Peyer's patch (tissue), 4 donors: ENCODE data around the gene GPR55.

Experiments
- POLR2A ChIP-seq, 2 donors: fragments of 450-650 bp; IDR thresholded peaks; one replicate each; pipeline ENCODE4 v1.5.1; 2017; ENCODE audit warnings: antibody characterized with exemption in 2 of 2, mild to moderate bottlenecking in 2 of 2, moderate library complexity in 2 of 2
- TF ChIP-seq, protein P1 (sequence below), 6 experiments: fragments of 450-650 bp in 4 of 6; fragments of 200-600 bp in 2 of 6; sonication (generic) in 1 of 6; IDR thresholded peaks; one replicate each; pipeline ENCODE4 v1.5.1; 2017 to 2019; ENCODE audit warnings: antibody characterized with exemption in 6 of 6, mild to moderate bottlenecking in 3 of 6, moderate library complexity in 1 of 6

DNA sequence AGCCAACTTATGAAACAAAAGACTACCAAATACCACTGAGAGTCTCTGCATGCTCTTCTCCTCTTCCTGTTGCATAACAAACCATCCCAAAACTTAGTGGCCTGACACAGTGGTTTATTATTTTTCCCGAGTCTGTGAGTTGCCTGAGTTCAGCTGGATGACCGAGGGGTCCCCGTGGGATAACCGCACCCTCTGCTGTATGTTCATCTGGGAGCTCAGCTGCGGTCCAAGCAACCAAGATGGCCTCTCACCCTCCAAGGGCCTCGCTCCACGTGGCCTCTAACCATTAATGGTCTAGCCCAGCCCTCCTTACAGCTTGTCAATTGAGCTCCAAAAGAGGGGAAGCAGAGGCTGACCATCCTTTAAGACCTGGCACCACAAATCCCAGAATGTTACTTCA is 43.2 kb downstream of the GPR55 start:
- TF ChIP-seq, protein P1, sequence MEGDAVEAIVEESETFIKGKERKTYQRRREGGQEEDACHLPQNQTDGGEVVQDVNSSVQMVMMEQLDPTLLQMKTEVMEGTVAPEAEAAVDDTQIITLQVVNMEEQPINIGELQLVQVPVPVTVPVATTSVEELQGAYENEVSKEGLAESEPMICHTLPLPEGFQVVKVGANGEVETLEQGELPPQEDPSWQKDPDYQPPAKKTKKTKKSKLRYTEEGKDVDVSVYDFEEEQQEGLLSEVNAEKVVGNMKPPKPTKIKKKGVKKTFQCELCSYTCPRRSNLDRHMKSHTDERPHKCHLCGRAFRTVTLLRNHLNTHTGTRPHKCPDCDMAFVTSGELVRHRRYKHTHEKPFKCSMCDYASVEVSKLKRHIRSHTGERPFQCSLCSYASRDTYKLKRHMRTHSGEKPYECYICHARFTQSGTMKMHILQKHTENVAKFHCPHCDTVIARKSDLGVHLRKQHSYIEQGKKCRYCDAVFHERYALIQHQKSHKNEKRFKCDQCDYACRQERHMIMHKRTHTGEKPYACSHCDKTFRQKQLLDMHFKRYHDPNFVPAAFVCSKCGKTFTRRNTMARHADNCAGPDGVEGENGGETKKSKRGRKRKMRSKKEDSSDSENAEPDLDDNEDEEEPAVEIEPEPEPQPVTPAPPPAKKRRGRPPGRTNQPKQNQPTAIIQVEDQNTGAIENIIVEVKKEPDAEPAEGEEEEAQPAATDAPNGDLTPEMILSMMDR (IDR thresholded peaks at IDR 0.05), result no peak
- no peak for TF ChIP-seq POLR2A (IDR thresholded peaks at IDR 0.05)
